ENCODE results near the gene TCF4.

- no peak for TF ChIP-seq POLR2A (IDR thresholded peaks at IDR 0.05)
- TF ChIP-seq, protein P1, sequence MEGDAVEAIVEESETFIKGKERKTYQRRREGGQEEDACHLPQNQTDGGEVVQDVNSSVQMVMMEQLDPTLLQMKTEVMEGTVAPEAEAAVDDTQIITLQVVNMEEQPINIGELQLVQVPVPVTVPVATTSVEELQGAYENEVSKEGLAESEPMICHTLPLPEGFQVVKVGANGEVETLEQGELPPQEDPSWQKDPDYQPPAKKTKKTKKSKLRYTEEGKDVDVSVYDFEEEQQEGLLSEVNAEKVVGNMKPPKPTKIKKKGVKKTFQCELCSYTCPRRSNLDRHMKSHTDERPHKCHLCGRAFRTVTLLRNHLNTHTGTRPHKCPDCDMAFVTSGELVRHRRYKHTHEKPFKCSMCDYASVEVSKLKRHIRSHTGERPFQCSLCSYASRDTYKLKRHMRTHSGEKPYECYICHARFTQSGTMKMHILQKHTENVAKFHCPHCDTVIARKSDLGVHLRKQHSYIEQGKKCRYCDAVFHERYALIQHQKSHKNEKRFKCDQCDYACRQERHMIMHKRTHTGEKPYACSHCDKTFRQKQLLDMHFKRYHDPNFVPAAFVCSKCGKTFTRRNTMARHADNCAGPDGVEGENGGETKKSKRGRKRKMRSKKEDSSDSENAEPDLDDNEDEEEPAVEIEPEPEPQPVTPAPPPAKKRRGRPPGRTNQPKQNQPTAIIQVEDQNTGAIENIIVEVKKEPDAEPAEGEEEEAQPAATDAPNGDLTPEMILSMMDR (IDR thresholded peaks at IDR 0.05) = no peak
- TF ChIP-seq POLR2AphosphoS5 (IDR thresholded peaks at IDR 0.05) = no peak
These were observed 341.7 kb downstream of the TCF4 start for GRCh38 chr18:55246278-55246677.

Measured in sigmoid colon (tissue), 4 donors.